GM21390 (cell line): ENCODE data around the gene LST1.
A peak's percentile ranks its signal among the peaks of the same experiment; 100 is the strongest.

Experiments used
- ATAC-seq: cut with Tn5 transposase; IDR thresholded peaks from one replicate; pipeline ENCODE4 v1.9.1; 2021; ENCODE audit not compliant: unreplicated experiment

Gene LST1

DNA sequence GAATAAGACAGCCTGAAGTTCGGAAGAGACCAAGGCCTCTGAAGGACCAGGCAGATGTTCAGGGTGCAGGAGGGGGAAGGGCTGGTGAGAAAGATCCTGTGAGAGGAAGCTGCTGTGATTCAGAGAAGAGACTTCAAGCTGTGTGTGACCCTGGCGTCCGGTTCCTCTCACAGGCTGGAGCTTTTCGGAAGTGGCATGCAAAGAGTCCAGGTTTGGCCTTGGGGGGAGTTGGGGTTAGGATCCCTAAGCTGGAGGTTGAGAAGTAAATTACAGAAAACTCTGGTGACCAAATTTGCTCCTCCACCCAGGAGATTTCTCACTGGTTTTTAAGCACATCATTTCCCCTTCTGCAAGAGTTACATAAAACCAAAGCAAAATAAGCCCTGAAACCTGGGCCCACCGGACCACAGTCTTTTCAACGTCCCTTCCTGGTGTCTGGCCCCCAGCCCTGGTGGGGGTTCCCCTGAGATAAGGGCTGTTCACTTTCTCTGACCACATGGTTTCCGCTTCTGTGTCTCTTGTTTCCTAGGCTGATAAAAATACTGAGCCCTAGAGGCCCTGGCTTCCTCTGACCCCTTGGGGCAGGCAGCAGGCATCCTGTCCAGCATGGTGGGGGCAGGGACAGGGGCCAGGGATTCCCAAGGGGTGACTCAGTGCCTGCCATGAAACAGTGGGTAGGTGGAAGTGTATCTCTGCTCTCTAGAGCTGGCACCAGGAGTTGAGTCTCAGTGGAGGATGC, 25.9 kb upstream of the LST1 start:
- peak; percentile 48 for ATAC-seq

DNA sequence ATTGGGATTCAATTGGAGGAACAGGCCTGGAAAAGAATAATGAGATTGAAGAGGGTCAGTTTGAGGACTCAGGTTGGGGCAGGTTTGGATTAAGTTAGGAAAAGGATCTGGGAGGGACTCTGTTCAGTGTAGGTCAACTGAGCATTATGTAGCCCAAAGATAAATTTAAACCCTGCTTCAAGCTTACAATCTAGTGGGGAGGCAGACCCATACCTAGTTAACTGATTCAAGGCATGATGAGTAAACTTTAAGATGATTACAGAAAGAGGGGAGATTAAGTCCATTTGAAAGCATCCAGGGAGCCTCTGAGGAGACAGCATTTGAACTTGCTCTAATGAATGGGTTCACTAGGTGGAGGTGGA, 25.4 kb upstream of the LST1 start:
- no peak for ATAC-seq

DNA sequence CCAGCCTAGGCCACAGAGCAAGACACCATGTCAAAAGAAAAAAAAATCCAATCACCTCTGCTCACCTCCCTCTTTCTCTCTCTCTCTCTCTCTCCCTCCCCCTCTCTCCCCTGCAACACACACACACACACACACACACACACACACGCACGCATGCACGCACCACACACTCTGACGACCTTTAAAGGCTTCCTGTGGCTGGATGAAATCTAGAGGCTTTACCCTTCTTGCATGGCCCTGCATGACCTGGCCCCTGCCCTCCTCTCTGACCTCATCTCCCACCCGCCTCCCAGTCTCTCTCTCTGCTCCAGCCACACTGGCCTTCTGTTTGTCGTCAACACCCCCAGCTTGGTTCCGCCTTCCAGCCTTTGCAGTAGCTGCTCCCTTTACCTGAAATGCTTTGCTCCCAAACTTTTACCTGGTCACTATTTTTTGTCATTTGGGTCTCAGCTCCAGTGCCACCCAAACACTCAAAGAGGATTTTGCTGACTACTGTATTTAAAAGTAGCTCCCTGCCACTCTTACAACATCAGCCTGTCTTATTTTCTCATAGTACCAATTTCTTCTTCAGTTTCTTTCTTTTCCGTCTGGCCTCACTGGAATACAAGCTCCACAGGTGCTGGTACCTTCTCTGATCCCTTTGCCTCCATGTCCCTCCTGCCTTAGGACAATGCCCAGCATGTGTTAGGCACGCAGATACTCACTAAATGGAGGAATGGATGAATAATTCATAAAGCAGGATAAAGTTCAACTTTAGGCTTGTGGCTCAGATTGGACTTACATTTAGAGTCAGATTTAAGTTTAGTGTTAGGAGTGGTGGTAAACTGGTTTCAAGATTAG, 18.3 kb upstream of the LST1 start:
- ATAC-seq: no peak

DNA sequence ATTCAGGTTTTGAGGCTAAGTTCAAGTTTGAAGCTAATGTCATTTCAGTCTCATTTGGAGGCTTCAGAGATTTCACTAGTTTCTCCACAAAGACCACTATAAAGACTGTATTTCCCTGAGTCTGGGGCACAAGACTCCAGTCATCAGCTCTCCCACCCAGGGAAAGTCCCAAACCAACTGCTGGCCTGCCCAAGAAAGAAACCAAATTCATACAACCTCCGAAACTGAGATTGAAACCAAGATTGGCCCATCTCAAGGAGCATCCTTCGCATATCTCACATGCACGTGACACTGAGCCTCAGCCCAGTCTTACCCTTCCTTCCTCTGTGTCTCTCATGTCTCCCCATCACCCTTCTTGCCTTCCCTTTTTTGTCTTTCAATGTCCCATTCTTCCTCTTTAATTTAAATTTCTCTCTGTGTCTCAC, 17.5 kb upstream of the LST1 start:
- peak; percentile 56 for ATAC-seq

DNA sequence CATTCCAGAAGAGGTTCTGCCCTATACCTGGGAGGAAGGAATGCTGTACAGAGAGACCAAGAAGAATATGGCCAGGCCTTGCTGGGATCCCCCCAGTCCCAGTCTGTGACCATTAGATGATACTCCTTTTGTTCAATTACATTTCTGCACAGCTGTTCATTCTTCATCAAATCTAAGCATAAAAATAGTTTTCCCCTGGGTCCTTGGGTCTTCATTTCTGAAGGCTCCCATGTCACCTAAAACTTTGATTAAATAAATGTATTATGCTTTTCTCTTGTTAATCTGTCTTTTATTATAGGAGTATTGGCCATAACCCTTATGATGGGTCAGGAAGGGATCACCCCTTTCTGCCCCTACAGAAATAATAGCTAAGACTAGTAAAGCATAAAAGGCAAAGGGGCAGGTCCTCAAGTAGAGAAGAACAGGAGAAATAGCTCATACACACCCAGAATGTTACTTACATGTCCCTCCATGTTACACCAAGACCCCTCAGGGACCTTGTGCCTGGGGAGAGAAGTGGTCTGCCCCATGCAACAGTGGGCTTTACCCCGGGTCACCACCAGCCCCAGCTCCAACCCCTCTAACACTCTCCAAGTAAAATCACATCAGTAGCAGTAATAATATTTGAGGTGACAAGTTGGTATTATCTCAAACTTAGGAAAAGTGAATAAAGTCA, 16.1 kb upstream of the LST1 start:
- no peak for ATAC-seq

DNA sequence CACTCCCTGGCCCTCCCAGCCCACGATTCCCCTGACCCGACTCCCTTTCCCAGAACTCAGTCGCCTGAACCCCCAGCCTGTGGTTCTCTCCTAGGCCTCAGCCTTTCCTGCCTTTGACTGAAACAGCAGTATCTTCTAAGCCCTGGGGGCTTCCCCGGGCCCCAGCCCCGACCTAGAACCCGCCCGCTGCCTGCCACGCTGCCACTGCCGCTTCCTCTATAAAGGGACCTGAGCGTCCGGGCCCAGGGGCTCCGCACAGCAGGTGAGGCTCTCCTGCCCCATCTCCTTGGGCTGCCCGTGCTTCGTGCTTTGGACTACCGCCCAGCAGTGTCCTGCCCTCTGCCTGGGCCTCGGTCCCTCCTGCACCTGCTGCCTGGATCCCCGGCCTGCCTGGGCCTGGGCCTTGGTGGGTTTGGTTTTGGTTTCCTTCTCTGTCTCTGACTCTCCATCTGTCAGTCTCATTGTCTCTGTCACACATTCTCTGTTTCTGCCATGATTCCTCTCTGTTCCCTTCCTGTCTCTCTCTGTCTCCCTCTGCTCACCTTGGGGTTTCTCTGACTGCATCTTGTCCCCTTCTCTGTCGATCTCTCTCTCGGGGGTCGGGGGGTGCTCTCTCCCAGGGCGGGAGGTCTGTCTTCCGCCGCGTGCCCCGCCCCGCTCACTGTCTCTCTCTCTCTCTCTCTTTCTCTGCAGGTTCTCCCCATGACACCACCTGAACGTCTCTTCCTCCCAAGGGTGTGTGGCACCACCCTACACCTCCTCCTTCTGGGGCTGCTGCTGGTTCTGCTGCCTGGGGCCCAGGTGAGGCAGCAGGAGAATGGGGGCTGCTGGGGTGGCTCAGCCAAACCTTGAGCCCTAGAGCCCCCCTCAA, 13.8 kb upstream of the LST1 start, which contains the start of gene LTA:
TSS of gene LTA (plus strand) at position 249 of the 871 bp plus-strand sequence. CDS start at position 703, 454 bp downstream.
- no peak for ATAC-seq

DNA sequence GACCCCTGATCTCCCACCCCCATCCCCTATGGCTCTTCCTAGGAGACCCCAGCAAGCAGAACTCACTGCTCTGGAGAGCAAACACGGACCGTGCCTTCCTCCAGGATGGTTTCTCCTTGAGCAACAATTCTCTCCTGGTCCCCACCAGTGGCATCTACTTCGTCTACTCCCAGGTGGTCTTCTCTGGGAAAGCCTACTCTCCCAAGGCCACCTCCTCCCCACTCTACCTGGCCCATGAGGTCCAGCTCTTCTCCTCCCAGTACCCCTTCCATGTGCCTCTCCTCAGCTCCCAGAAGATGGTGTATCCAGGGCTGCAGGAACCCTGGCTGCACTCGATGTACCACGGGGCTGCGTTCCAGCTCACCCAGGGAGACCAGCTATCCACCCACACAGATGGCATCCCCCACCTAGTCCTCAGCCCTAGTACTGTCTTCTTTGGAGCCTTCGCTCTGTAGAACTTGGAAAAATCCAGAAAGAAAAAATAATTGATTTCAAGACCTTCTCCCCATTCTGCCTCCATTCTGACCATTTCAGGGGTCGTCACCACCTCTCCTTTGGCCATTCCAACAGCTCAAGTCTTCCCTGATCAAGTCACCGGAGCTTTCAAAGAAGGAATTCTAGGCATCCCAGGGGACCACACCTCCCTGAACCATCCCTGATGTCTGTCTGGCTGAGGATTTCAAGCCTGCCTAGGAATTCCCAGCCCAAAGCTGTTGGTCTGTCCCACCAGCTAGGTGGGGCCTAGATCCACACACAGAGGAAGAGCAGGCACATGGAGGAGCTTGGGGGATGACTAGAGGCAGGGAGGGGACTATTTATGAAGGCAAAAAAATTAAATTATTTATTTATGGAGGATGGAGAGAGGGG, 12.6 kb upstream of the LST1 start:
- ATAC-seq: no peak

DNA sequence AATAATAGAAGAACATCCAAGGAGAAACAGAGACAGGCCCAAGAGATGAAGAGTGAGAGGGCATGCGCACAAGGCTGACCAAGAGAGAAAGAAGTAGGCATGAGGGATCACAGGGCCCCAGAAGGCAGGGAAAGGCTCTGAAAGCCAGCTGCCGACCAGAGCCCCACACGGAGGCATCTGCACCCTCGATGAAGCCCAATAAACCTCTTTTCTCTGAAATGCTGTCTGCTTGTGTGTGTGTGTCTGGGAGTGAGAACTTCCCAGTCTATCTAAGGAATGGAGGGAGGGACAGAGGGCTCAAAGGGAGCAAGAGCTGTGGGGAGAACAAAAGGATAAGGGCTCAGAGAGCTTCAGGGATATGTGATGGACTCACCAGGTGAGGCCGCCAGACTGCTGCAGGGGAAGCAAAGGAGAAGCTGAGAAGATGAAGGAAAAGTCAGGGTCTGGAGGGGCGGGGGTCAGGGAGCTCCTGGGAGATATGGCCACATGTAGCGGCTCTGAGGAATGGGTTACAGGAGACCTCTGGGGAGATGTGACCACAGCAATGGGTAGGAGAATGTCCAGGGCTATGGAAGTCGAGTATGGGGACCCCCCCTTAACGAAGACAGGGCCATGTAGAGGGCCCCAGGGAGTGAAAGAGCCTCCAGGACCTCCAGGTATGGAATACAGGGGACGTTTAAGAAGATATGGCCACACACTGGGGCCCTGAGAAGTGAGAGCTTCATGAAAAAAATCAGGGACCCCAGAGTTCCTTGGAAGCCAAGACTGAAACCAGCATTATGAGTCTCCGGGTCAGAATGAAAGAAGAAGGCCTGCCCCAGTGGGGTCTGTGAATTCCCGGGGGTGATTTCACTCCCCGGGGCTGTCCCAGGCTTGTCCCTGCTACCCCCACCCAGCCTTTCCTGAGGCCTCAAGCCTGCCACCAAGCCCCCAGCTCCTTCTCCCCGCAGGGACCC, 11.7 kb upstream of the LST1 start:
- no peak for ATAC-seq

DNA sequence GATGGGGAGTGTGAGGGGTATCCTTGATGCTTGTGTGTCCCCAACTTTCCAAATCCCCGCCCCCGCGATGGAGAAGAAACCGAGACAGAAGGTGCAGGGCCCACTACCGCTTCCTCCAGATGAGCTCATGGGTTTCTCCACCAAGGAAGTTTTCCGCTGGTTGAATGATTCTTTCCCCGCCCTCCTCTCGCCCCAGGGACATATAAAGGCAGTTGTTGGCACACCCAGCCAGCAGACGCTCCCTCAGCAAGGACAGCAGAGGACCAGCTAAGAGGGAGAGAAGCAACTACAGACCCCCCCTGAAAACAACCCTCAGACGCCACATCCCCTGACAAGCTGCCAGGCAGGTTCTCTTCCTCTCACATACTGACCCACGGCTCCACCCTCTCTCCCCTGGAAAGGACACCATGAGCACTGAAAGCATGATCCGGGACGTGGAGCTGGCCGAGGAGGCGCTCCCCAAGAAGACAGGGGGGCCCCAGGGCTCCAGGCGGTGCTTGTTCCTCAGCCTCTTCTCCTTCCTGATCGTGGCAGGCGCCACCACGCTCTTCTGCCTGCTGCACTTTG, 10.7 kb upstream of the LST1 start, which contains the start of gene TNF:
TSS of gene TNF (plus strand) at position 231 of the 567 bp plus-strand sequence. CDS start at position 408, 177 bp downstream.
- no peak for ATAC-seq

DNA sequence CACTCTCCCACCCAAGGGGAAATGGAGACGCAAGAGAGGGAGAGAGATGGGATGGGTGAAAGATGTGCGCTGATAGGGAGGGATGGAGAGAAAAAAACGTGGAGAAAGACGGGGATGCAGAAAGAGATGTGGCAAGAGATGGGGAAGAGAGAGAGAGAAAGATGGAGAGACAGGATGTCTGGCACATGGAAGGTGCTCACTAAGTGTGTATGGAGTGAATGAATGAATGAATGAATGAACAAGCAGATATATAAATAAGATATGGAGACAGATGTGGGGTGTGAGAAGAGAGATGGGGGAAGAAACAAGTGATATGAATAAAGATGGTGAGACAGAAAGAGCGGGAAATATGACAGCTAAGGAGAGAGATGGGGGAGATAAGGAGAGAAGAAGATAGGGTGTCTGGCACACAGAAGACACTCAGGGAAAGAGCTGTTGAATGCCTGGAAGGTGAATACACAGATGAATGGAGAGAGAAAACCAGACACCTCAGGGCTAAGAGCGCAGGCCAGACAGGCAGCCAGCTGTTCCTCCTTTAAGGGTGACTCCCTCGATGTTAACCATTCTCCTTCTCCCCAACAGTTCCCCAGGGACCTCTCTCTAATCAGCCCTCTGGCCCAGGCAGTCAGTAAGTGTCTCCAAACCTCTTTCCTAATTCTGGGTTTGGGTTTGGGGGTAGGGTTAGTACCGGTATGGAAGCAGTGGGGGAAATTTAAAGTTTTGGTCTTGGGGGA, 10.0 kb upstream of the LST1 start:
- ATAC-seq: no peak

DNA sequence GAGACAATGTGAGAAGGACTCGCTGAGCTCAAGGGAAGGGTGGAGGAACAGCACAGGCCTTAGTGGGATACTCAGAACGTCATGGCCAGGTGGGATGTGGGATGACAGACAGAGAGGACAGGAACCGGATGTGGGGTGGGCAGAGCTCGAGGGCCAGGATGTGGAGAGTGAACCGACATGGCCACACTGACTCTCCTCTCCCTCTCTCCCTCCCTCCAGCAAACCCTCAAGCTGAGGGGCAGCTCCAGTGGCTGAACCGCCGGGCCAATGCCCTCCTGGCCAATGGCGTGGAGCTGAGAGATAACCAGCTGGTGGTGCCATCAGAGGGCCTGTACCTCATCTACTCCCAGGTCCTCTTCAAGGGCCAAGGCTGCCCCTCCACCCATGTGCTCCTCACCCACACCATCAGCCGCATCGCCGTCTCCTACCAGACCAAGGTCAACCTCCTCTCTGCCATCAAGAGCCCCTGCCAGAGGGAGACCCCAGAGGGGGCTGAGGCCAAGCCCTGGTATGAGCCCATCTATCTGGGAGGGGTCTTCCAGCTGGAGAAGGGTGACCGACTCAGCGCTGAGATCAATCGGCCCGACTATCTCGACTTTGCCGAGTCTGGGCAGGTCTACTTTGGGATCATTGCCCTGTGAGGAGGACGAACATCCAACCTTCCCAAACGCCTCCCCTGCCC, 9.0 kb upstream of the LST1 start:
- ATAC-seq: no peak

DNA sequence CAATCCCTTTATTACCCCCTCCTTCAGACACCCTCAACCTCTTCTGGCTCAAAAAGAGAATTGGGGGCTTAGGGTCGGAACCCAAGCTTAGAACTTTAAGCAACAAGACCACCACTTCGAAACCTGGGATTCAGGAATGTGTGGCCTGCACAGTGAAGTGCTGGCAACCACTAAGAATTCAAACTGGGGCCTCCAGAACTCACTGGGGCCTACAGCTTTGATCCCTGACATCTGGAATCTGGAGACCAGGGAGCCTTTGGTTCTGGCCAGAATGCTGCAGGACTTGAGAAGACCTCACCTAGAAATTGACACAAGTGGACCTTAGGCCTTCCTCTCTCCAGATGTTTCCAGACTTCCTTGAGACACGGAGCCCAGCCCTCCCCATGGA, 8.5 kb upstream of the LST1 start:
- no peak for ATAC-seq

DNA sequence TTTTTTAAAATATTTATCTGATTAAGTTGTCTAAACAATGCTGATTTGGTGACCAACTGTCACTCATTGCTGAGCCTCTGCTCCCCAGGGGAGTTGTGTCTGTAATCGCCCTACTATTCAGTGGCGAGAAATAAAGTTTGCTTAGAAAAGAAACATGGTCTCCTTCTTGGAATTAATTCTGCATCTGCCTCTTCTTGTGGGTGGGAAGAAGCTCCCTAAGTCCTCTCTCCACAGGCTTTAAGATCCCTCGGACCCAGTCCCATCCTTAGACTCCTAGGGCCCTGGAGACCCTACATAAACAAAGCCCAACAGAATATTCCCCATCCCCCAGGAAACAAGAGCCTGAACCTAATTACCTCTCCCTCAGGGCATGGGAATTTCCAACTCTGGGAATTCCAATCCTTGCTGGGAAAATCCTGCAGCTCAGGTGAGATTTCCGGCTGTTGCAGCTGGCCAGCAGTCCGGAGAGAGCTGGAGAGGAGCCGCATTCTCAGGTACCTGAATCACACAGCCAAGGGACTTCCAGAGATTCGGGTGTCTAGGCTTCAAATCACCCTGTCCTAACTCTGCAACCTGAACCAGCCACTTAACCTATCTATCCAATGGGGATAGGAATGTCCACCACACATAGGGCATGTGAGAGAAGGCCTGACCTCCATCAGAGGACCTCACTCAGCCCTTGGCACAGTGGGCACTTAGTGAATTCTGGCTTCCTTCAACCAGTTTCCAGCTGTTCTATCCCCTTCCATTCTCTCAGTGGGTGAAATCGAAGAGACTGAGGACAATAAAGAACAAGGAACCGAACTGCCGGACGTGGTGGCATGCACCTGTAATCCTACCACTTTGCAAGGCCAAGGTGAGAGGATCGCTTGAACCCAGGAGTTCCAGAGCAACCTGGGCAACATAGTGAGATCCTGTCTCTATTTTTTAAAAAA, 7.6 kb upstream of the LST1 start:
- ATAC-seq: no peak

DNA sequence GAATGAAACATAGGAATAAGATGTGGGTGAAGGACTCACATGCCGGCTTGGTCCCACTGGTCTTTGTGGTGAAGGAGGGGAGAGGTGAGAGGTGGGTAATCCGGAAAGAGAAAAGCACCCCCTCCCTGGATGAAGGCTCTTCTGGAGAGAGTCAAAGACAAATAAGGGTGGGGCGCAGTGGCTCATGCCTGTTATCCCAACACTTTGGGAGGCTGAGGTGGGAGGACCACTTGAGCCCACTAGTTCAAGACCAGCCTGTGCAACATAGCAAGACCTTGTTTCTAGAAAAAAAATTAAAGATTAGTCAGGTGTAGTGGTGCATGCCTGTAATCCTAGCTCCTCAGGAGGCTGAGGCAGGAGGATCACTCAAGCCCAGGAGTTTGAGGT, 7.0 kb upstream of the LST1 start:
- ATAC-seq: no peak

DNA sequence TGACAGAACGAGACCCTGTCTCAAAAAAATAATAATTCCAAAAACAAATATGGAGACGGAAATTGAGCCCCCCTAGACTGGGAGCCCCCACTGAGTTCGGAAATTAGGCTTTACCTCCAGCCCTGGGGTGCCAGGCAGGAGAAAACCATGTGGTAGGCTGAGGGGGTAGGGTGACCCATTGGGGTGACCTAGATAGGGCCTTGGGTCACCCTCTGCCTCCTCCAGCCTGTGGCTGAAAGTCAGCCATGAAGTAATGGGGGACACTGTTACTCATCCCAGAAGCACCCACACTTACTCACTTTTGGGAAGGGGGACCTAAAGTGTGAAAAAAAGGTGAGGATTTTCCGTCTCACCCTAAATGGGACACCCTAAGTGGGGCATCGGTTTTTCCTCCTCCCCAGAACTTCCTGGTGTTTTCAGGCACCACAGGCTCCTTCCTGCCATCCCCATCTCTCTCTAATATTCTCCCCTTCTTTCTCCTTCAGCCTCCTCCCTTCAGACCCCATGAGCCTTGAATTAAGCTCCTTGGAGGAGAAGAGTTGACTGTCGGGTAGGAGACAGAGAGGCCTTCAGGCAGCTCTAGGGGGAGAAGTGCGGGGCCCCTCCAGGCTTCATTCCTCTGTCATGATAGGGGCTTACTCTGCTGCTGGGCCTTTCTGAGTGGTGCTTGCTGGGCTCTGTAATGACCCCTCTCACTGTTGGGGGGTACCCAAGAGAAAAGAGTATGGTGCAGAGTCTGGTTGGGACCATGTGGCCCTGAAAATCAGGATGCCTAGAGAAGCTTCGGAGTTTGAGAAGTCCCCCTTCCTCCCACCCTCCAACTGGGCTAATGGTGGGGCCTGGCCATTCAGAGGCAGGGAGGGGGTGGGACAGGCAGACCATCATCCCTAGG, 6.3 kb upstream of the LST1 start:
- no peak for ATAC-seq
